ENCODE data around the gene MACROD2. TPM values are rescaled to one million over a fixed set of nuclear protein-coding genes. Genes with fewer than 3 reads are reported as not detected.

The MACROD2 gene
- total RNA-seq, 5 donors from 2014 or later (not counting 1 experiment from before 2014, with no cell fraction given) = 0.23 to 1.3 (median 0.51) TPM; not detected in 2

- no peaks in the 10 kb centered on the region for H3K4me1 Mint-ChIP-seq
- Histone ChIP-seq H3K36me3 (ENCODE audit: control insufficient read depth in 2 of 2, extremely low read depth in 1 of 2, insufficient read depth in 1 of 2, low read length in 1 of 2) (no peaks in the 10 kb centered on the region), H3K4me1 (ENCODE audit: control insufficient read depth in 1 of 2, extremely low read depth in 1 of 2, insufficient read depth in 2 of 2, low read length in 2 of 2) (no peaks in the 10 kb centered on the region), H3K4me3 (ENCODE audit: control insufficient read depth in 1 of 2, extremely low read depth in 1 of 2, low read length in 1 of 2) (no peak overlapping the region), H3K27me3 (replicated peaks in 1 of 2; ENCODE audit: control insufficient read depth in 2 of 2, extremely low read depth in 1 of 2, insufficient read depth in 2 of 2, low read length in 1 of 2) (no peaks in the 10 kb centered on the region), H3K27ac (ENCODE audit: low read length) (no peak overlapping the region), H3K9me3 (no peaks in the 10 kb centered on the region)
- DNase-seq (no peak), ATAC-seq (replicated peaks in 1 of 4) (no peak)
- POLR2A ChIA-PET = no interaction called here
- H3K4me3 Mint-ChIP-seq = no peak overlapping the region
- H3K27ac Mint-ChIP-seq = no peak overlapping the region
- WGBS (ENCODE audit: insufficient coverage) = 27% methylated on average over 1 of the region's 2 CpGs
- CTCF ChIA-PET = no interaction called here
- H3K36me3 Mint-ChIP-seq = no peaks in the 10 kb centered on the region
- peaks cover 0 to 4% (median 3%) of the 10 kb centered on the region in 3 donors for H3K9me3 Mint-ChIP-seq
- no peaks in the 10 kb centered on the region for H3K27me3 Mint-ChIP-seq
Observed at GRCh38 chr20:15739035-15739434, 1743.7 kb downstream of the MACROD2 start.

GRCh38 chr20:15740046-15740775, 1744.9 kb downstream of the MACROD2 start:
- no peaks in the 10 kb centered on the region for H3K27me3 ChIP-seq (replicated peaks in 1 of 2; ENCODE audit: control insufficient read depth in 2 of 2, extremely low read depth in 1 of 2, insufficient read depth in 2 of 2, low read length in 1 of 2)
- POLR2A ChIA-PET = no interaction called here
- H3K9me3 ChIP-seq = no peaks in the 10 kb centered on the region
- H3K4me3 Mint-ChIP-seq = no peak overlapping the region
- CTCF ChIA-PET = no interaction called here
- ATAC-seq (replicated peaks in 1 of 4) (no peak), DNase-seq (no peak)
- H3K4me1 ChIP-seq (ENCODE audit: control insufficient read depth in 1 of 2, extremely low read depth in 1 of 2, insufficient read depth in 2 of 2, low read length in 2 of 2) = no peaks in the 10 kb centered on the region
- no peaks in the 10 kb centered on the region for H3K36me3 ChIP-seq (ENCODE audit: control insufficient read depth in 2 of 2, extremely low read depth in 1 of 2, insufficient read depth in 1 of 2, low read length in 1 of 2)
- H3K4me1 Mint-ChIP-seq = no peaks in the 10 kb centered on the region
- WGBS (ENCODE audit: insufficient coverage) = 80% methylated on average over 1 of the region's 3 CpGs
- H3K4me3 ChIP-seq (ENCODE audit: control insufficient read depth in 1 of 2, extremely low read depth in 1 of 2, low read length in 1 of 2) = no peak overlapping the region
- H3K27ac Mint-ChIP-seq = no peak overlapping the region
- no peaks in the 10 kb centered on the region for H3K27me3 Mint-ChIP-seq
- no peak overlapping the region for H3K27ac ChIP-seq (ENCODE audit: low read length)
- H3K9me3 Mint-ChIP-seq = peaks cover 0 to 4% (median 3%) of the 10 kb centered on the region in 3 donors
- H3K36me3 Mint-ChIP-seq = no peaks in the 10 kb centered on the region

GRCh38 chr20:15742087-15742486, 1746.8 kb downstream of the MACROD2 start:
- no peak overlapping the region for H3K4me3 ChIP-seq (ENCODE audit: control insufficient read depth in 1 of 2, extremely low read depth in 1 of 2, low read length in 1 of 2)
- peaks cover 0 to 7% (median 6%) of the 10 kb centered on the region in 3 donors for H3K9me3 Mint-ChIP-seq
- no CpG with 5 or more reads among the region's 1 CpG for WGBS (ENCODE audit: insufficient coverage)
- DNase-seq = no peak
- ChIA-PET POLR2A (no interaction called here), CTCF (no interaction called here)
- H3K27ac ChIP-seq (ENCODE audit: low read length) = no peak overlapping the region
- no peak for ATAC-seq (replicated peaks in 1 of 4)
- no peaks in the 10 kb centered on the region for H3K27me3 ChIP-seq (replicated peaks in 1 of 2; ENCODE audit: control insufficient read depth in 2 of 2, extremely low read depth in 1 of 2, insufficient read depth in 2 of 2, low read length in 1 of 2)
- no peaks in the 10 kb centered on the region for H3K36me3 ChIP-seq (ENCODE audit: control insufficient read depth in 2 of 2, extremely low read depth in 1 of 2, insufficient read depth in 1 of 2, low read length in 1 of 2)
- no peaks in the 10 kb centered on the region for H3K4me1 Mint-ChIP-seq
- H3K4me1 ChIP-seq (ENCODE audit: control insufficient read depth in 1 of 2, extremely low read depth in 1 of 2, insufficient read depth in 2 of 2, low read length in 2 of 2) = no peaks in the 10 kb centered on the region
- H3K27ac Mint-ChIP-seq = no peak overlapping the region
- H3K9me3 ChIP-seq = no peaks in the 10 kb centered on the region
- H3K4me3 Mint-ChIP-seq = no peak overlapping the region
- no peaks in the 10 kb centered on the region for H3K36me3 Mint-ChIP-seq
- H3K27me3 Mint-ChIP-seq = no peaks in the 10 kb centered on the region

GRCh38 chr20:15742627-15743026, 1747.3 kb downstream of the MACROD2 start:
- H3K9me3 ChIP-seq = no peaks in the 10 kb centered on the region
- Mint-ChIP-seq H3K36me3 (no peaks in the 10 kb centered on the region), H3K27me3 (no peaks in the 10 kb centered on the region), H3K27ac (no peak overlapping the region), H3K4me3 (no peak overlapping the region), H3K4me1 (no peaks in the 10 kb centered on the region), H3K9me3 (peaks cover 2 to 9% (median 8%) of the 10 kb centered on the region in 3 donors)
- ChIA-PET POLR2A (no interaction called here), CTCF (no interaction called here)
- H3K4me1 ChIP-seq (ENCODE audit: control insufficient read depth in 1 of 2, extremely low read depth in 1 of 2, insufficient read depth in 2 of 2, low read length in 2 of 2) = no peaks in the 10 kb centered on the region
- H3K27ac ChIP-seq (ENCODE audit: low read length) = no peak overlapping the region
- no peak overlapping the region for H3K4me3 ChIP-seq (ENCODE audit: control insufficient read depth in 1 of 2, extremely low read depth in 1 of 2, low read length in 1 of 2)
- no peaks in the 10 kb centered on the region for H3K27me3 ChIP-seq (replicated peaks in 1 of 2; ENCODE audit: control insufficient read depth in 2 of 2, extremely low read depth in 1 of 2, insufficient read depth in 2 of 2, low read length in 1 of 2)
- DNase-seq = no peak
- WGBS (ENCODE audit: insufficient coverage) = no CpG with 5 or more reads among the region's 1 CpG
- ATAC-seq (replicated peaks in 1 of 4) = no peak
- no peaks in the 10 kb centered on the region for H3K36me3 ChIP-seq (ENCODE audit: control insufficient read depth in 2 of 2, extremely low read depth in 1 of 2, insufficient read depth in 1 of 2, low read length in 1 of 2)

GRCh38 chr20:15756002-15756753, 1760.9 kb downstream of the MACROD2 start:
- Histone ChIP-seq H3K27me3 (replicated peaks in 1 of 2; ENCODE audit: control insufficient read depth in 2 of 2, extremely low read depth in 1 of 2, insufficient read depth in 2 of 2, low read length in 1 of 2) (no peaks in the 10 kb centered on the region), H3K9me3 (no peaks in the 10 kb centered on the region), H3K4me3 (ENCODE audit: control insufficient read depth in 1 of 2, extremely low read depth in 1 of 2, low read length in 1 of 2) (no peak overlapping the region), H3K4me1 (ENCODE audit: control insufficient read depth in 1 of 2, extremely low read depth in 1 of 2, insufficient read depth in 2 of 2, low read length in 2 of 2) (no peaks in the 10 kb centered on the region), H3K27ac (ENCODE audit: low read length) (no peak overlapping the region), H3K36me3 (ENCODE audit: control insufficient read depth in 2 of 2, extremely low read depth in 1 of 2, insufficient read depth in 1 of 2, low read length in 1 of 2) (no peaks in the 10 kb centered on the region)
- H3K36me3 Mint-ChIP-seq = no peaks in the 10 kb centered on the region
- H3K4me3 Mint-ChIP-seq = no peak overlapping the region
- no peak for ATAC-seq (replicated peaks in 1 of 4)
- CTCF ChIA-PET = no interaction called here
- WGBS (ENCODE audit: insufficient coverage) = no CpG with 5 or more reads among the region's 3 CpGs
- no peaks in the 10 kb centered on the region for H3K27me3 Mint-ChIP-seq
- H3K4me1 Mint-ChIP-seq = no peaks in the 10 kb centered on the region
- no peak overlapping the region for H3K27ac Mint-ChIP-seq
- no peak for DNase-seq
- POLR2A ChIA-PET = no interaction called here
- peaks cover 0 to 8% (median 7%) of the 10 kb centered on the region in 3 donors for H3K9me3 Mint-ChIP-seq

- Histone ChIP-seq H3K4me1 (ENCODE audit: control insufficient read depth in 1 of 2, extremely low read depth in 1 of 2, insufficient read depth in 2 of 2, low read length in 2 of 2) (no peaks in the 10 kb centered on the region), H3K9me3 (no peaks in the 10 kb centered on the region), H3K27ac (ENCODE audit: low read length) (no peak overlapping the region), H3K36me3 (ENCODE audit: control insufficient read depth in 2 of 2, extremely low read depth in 1 of 2, insufficient read depth in 1 of 2, low read length in 1 of 2) (no peaks in the 10 kb centered on the region), H3K27me3 (replicated peaks in 1 of 2; ENCODE audit: control insufficient read depth in 2 of 2, extremely low read depth in 1 of 2, insufficient read depth in 2 of 2, low read length in 1 of 2) (no peaks in the 10 kb centered on the region), H3K4me3 (ENCODE audit: control insufficient read depth in 1 of 2, extremely low read depth in 1 of 2, low read length in 1 of 2) (no peak overlapping the region)
- no peak for ATAC-seq (replicated peaks in 1 of 4)
- Mint-ChIP-seq H3K4me1 (no peaks in the 10 kb centered on the region), H3K36me3 (no peaks in the 10 kb centered on the region), H3K9me3 (peaks cover 0 to 8% (median 7%) of the 10 kb centered on the region in 3 donors), H3K27me3 (no peaks in the 10 kb centered on the region), H3K4me3 (no peak overlapping the region), H3K27ac (no peak overlapping the region)
- no CpG with 5 or more reads among the region's 2 CpGs for WGBS (ENCODE audit: insufficient coverage)
- DNase-seq = no peak
- CTCF ChIA-PET = no interaction called here
- POLR2A ChIA-PET = no interaction called here
Observed at GRCh38 chr20:15756754-15757115, 1761.4 kb downstream of the MACROD2 start.

Measured in T-cell (primary cell).